SU-DHL-6 (cell line): ENCODE measurements around the gene MRPL39.

Experiments used
- H2AFZ ChIP-seq: fragments of 200-600 bp; sonication (generic); 2 replicates; pipeline ENCODE4 v1.6.1; 2014; ENCODE audit warnings: low read depth, mild to moderate bottlenecking, moderate library complexity, mixed read lengths, antibody characterized with exemption, low read length; ENCODE audit not compliant: severe bottlenecking
- H3F3A ChIP-seq: fragments of 200-600 bp; shearing (Covaris generic); 2 replicates; pipeline ENCODE4 v1.6.0; 2016; ENCODE audit warnings: antibody characterized with exemption, mild to moderate bottlenecking; ENCODE audit not compliant: insufficient read depth
- H3K27ac ChIP-seq: fragments of 200-600 bp; sonication (generic); 2 replicates; pipeline ENCODE4 v1.5.1; 2016; ENCODE audit warnings: low read depth, mild to moderate bottlenecking, low read length, moderate library complexity, mixed read lengths
- H3K27me3 ChIP-seq: fragments of 200-600 bp; sonication (generic), shearing (Covaris generic); 2 replicates; pipeline ENCODE4 v1.6.0; 2014; ENCODE audit warnings: mild to moderate bottlenecking, low read length
- H3K36me3 ChIP-seq: fragments of 200-600 bp; sonication (generic); 2 replicates; pipeline ENCODE4 v1.6.1; 2014; ENCODE audit warnings: mild to moderate bottlenecking, low read length, mixed read lengths
- H3K4me2 ChIP-seq: fragments of 300-600, 200-600 bp; shearing (Covaris generic), sonication (generic); 2 replicates; pipeline ENCODE4 v1.6.0; 2014; ENCODE audit warnings: low read length, low read depth, mild to moderate bottlenecking; ENCODE audit not compliant: poor library complexity, severe bottlenecking
- H3K4me3 ChIP-seq: fragments of 200-600 bp; sonication (generic); 2 replicates; pipeline ENCODE4 v1.5.1; 2014; ENCODE audit warnings: antibody characterized with exemption, low read length, mild to moderate bottlenecking, mixed read lengths; ENCODE audit not compliant: insufficient read depth, poor library complexity, severe bottlenecking
- H3K79me2 ChIP-seq: fragments of 200-600 bp; sonication (generic); 2 replicates; pipeline ENCODE4 v1.6.1; 2014; ENCODE audit warnings: mild to moderate bottlenecking, low read length, moderate library complexity; ENCODE audit not compliant: insufficient read depth
- H3K9ac ChIP-seq: fragments of 200-600 bp; sonication (generic); 2 replicates; pipeline ENCODE4 v1.7.0; 2014; ENCODE audit warnings: mild to moderate bottlenecking, low read length
- H3K9me2 ChIP-seq: fragments of 200-600 bp; sonication (generic); replicated peaks from 2 replicates; pipeline ENCODE4 v1.6.1; 2014; ENCODE audit warnings: low read length; ENCODE audit not compliant: insufficient read depth
- H3K9me3 ChIP-seq: fragments of 200-600 bp; sonication (generic); 2 replicates; pipeline ENCODE4 v1.6.1; 2014; ENCODE audit warnings: low read length, mixed read lengths; ENCODE audit not compliant: insufficient read depth
- H4K20me1 ChIP-seq: fragments of 200-600 bp; sonication (generic); 2 replicates; pipeline ENCODE4 v1.6.1; 2014; ENCODE audit warnings: low read depth, mild to moderate bottlenecking, antibody characterized with exemption, low read length, moderate library complexity, mixed read lengths
- EZH2phosphoT487 ChIP-seq: fragments of 200-600 bp; sonication (generic), shearing (Covaris generic); conservative IDR thresholded peaks from 2 replicates; pipeline ENCODE4 v1.6.1; 2018; ENCODE audit warnings: mild to moderate bottlenecking, antibody characterized with exemption, low read length, moderate library complexity, mixed read lengths
- TF ChIP-seq, protein P1 (sequence below): fragments of 200-600 bp; sonication (generic); IDR thresholded peaks from one replicate; pipeline ENCODE4 v1.5.1; 2017; ENCODE audit warnings: antibody characterized with exemption, mild to moderate bottlenecking, low read length, moderate library complexity; ENCODE audit not compliant: insufficient read depth, poor library complexity, severe bottlenecking

The MRPL39 gene

DNA sequence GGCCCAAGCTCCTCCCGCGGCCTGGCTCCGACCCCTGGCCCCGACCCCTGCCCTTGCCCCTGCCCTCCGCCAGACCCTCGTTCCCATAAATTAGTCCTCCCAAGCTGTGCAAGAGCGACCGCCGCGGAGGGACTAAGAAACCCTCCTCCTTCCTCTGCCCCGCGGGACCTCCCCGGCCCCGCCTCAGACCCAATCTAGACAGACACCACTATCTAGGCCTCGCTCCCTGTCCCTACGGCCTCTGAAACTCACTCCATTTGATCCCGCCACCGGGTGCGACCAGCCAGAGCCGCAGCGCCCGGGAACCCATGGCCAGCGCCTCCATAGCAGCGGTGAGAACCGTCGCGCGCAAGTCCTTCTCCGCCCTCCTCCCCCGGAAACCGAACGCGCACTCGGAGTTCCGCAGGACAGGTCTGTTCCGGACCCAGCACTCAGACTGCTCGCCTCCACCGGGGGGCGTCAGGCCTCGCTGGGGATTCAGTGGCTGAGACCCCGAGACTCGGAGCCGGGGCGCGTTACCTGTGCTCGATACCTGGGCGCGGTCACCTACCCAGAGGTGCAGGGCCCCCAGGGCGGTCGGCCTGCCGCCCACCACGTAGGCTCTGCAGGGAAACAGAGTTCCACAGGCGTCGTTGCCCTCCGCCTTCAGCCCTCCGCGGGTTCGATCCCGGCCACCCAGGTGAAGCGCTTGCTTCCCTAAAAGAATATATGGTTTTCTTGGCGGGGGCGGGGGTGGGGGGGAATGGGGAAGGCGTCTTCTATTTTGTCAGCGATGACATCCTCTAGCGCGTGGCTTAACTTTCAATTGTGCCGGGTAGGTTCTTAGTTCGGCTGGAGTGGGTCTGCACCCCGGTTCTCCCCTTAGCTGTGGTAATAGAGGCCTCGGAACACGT is at the start of gene MRPL39:
TSS of gene MRPL39 (minus strand) at position 331 of the 893 bp plus-strand sequence. CDS start at position 325, 6 bp downstream.
- no peaks in the 10 kb centered on the region for H3F3A ChIP-seq
- no peaks in the 10 kb centered on the region for H3K27me3 ChIP-seq
- peaks cover 38% of the 10 kb centered on the region for H3K79me2 ChIP-seq
- TF ChIP-seq EZH2phosphoT487 = no peak
- TF ChIP-seq, protein P1, sequence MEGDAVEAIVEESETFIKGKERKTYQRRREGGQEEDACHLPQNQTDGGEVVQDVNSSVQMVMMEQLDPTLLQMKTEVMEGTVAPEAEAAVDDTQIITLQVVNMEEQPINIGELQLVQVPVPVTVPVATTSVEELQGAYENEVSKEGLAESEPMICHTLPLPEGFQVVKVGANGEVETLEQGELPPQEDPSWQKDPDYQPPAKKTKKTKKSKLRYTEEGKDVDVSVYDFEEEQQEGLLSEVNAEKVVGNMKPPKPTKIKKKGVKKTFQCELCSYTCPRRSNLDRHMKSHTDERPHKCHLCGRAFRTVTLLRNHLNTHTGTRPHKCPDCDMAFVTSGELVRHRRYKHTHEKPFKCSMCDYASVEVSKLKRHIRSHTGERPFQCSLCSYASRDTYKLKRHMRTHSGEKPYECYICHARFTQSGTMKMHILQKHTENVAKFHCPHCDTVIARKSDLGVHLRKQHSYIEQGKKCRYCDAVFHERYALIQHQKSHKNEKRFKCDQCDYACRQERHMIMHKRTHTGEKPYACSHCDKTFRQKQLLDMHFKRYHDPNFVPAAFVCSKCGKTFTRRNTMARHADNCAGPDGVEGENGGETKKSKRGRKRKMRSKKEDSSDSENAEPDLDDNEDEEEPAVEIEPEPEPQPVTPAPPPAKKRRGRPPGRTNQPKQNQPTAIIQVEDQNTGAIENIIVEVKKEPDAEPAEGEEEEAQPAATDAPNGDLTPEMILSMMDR = peak; percentile 58
- H4K20me1 ChIP-seq = no peaks in the 10 kb centered on the region
- peak within 1 kb of the TSS; percentile 97 for H3K9ac ChIP-seq
- no peaks in the 10 kb centered on the region for H3K9me3 ChIP-seq
- H3K27ac ChIP-seq = peak within 1 kb of the TSS; percentile 43
- H3K36me3 ChIP-seq = peaks cover 23% of the 10 kb centered on the region
- H3K4me2 ChIP-seq = peak within 1 kb of the TSS; percentile 95
- no peaks in the 10 kb centered on the region for H3K9me2 ChIP-seq
- peak within 1 kb of the TSS; percentile 100 for H3K4me3 ChIP-seq
- H2AFZ ChIP-seq = peak within 1 kb of the TSS; percentile 97

DNA sequence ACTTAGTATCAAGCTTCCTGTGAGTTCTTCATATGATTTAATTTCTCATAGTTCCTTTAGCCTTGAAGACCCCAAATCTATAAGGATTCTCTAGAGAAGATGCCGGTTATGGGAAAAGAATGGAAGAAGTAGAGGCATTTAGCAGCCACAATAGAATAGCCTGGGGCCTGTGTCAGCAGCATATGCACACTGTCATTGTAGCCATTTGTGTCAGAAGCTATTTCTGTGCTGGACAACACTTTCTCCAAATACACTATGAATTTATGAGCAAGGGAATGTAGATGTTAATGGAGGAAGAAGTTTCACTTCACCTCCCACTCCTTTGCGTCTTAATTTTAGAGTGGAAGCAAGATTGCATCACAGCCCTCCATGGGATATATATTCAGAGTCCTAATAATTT is 49.1 kb upstream of the MRPL39 start:
- no peak for TF ChIP-seq EZH2phosphoT487
- TF ChIP-seq, protein P1 = no peak

DNA sequence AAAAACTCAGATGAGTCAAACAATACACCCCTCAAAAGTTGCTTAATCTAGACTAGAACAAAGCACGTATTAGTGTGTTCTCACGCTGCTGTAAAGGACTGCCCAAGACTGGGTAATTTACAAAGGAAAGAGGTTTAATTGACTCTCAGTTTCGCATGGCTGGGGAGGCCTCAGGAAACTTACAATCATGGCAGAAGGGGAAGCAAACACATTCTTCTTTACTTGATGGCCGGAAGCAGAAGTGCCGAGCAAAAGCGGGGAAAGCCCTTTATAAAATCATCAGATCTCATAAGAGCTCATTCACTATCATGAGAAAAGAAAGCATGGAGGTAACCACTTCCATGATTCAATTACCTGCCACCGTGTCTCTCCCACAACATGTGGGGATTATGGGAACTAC is 41.9 kb upstream of the MRPL39 start:
- no peaks in the 10 kb centered on the region for H3K9me3 ChIP-seq
- no peaks in the 10 kb centered on the region for H3K9me2 ChIP-seq
- no peaks in the 10 kb centered on the region for H4K20me1 ChIP-seq
- H3F3A ChIP-seq = no peaks in the 10 kb centered on the region
- TF ChIP-seq, protein P1 = no peak
- no peak for TF ChIP-seq EZH2phosphoT487
- no peak overlapping the region for H2AFZ ChIP-seq
- H3K9ac ChIP-seq = no peak overlapping the region
- H3K79me2 ChIP-seq = no peaks in the 10 kb centered on the region
- H3K27ac ChIP-seq = no peak overlapping the region
- H3K4me3 ChIP-seq = no peak overlapping the region
- H3K27me3 ChIP-seq = no peaks in the 10 kb centered on the region
- H3K36me3 ChIP-seq = no peaks in the 10 kb centered on the region
- no peak overlapping the region for H3K4me2 ChIP-seq

More for the DNA sequence above, 49.1 kb upstream of the MRPL39 start:
- Histone ChIP-seq H3K27ac (no peak overlapping the region), H2AFZ (no peak overlapping the region), H3K9me3 (no peaks in the 10 kb centered on the region), H3K4me3 (no peak overlapping the region), H3K4me2 (no peak overlapping the region), H3K9ac (no peak overlapping the region), H3K36me3 (no peaks in the 10 kb centered on the region), H3K9me2 (no peaks in the 10 kb centered on the region), H3K79me2 (no peaks in the 10 kb centered on the region), H4K20me1 (no peaks in the 10 kb centered on the region), H3K27me3 (no peaks in the 10 kb centered on the region), H3F3A (no peaks in the 10 kb centered on the region)
